HG02981 (cell line): ENCODE measurements around the gene PNMA6E.
"Not testable (repeated sequence)": the region's sequence is repeated elsewhere in the genome, so short reads cannot be mapped to it uniquely, and the experiment has no call there.

ENCODE experiments used
- ATAC-seq: cut with Tn5 transposase; IDR thresholded peaks from one replicate; pipeline ENCODE4 v1.9.1; 2021; ENCODE audit warnings: mild to moderate bottlenecking, moderate library complexity; ENCODE audit not compliant: unreplicated experiment

Gene PNMA6E

GRCh38 chrX:153387987-153388721 is 13.0 kb downstream of the PNMA6E start:
- no peak for ATAC-seq

- ATAC-seq, result no peak
Observed at GRCh38 chrX:153387345-153387744, 13.8 kb downstream of the PNMA6E start.

- ATAC-seq, result no peak
Observed at GRCh38 chrX:153386097-153386496, 15.1 kb downstream of the PNMA6E start.

GRCh38 chrX:153384973-153385372 is 16.2 kb downstream of the PNMA6E start:
- not testable (repeated sequence) for ATAC-seq

GRCh38 chrX:153384390-153384789 is 16.8 kb downstream of the PNMA6E start:
- no peak for ATAC-seq

GRCh38 chrX:153382563-153383482 is 18.3 kb downstream of the PNMA6E start:
- ATAC-seq, result no peak

GRCh38 chrX:153381684-153382532 is 19.2 kb downstream of the PNMA6E start:
- ATAC-seq, result no peak

GRCh38 chrX:153380691-153381090 is 20.5 kb downstream of the PNMA6E start:
- no peak for ATAC-seq

- ATAC-seq, result no peak
Observed at GRCh38 chrX:153379971-153380581, 21.1 kb downstream of the PNMA6E start.

GRCh38 chrX:153379508-153379907 is 21.6 kb downstream of the PNMA6E start:
- no peak for ATAC-seq

- ATAC-seq, result no peak
Observed at GRCh38 chrX:153378607-153379006, 22.5 kb downstream of the PNMA6E start.

GRCh38 chrX:153377727-153378126 is 23.4 kb downstream of the PNMA6E start:
- no peak for ATAC-seq

- ATAC-seq, result no peak
Observed at GRCh38 chrX:153375571-153375970, 25.6 kb downstream of the PNMA6E start.

- ATAC-seq, result no peak
Observed at GRCh38 chrX:153374426-153374825, 26.7 kb downstream of the PNMA6E start.

GRCh38 chrX:153372949-153373348 is 28.2 kb downstream of the PNMA6E start:
- ATAC-seq, result no peak

GRCh38 chrX:153371256-153371655 is 29.9 kb downstream of the PNMA6E start:
- ATAC-seq, result no peak

GRCh38 chrX:153370293-153371055 is 30.7 kb downstream of the PNMA6E start:
- no peak for ATAC-seq

- ATAC-seq, result no peak
Observed at GRCh38 chrX:153366878-153367538, 34.1 kb downstream of the PNMA6E start.

GRCh38 chrX:153366119-153366518 is 35.0 kb downstream of the PNMA6E start:
- no peak for ATAC-seq
